GM15510 (cell line): ENCODE measurements around the gene NCOA5.

Source experiments
- POLR2A ChIP-seq: IDR thresholded peaks from 3 replicates; pipeline ENCODE4 v1.6.1; 2011; ENCODE audit warnings: borderline replicate concordance; ENCODE audit not compliant: insufficient read length; ENCODE audit errors: extremely low read depth

The NCOA5 gene

DNA sequence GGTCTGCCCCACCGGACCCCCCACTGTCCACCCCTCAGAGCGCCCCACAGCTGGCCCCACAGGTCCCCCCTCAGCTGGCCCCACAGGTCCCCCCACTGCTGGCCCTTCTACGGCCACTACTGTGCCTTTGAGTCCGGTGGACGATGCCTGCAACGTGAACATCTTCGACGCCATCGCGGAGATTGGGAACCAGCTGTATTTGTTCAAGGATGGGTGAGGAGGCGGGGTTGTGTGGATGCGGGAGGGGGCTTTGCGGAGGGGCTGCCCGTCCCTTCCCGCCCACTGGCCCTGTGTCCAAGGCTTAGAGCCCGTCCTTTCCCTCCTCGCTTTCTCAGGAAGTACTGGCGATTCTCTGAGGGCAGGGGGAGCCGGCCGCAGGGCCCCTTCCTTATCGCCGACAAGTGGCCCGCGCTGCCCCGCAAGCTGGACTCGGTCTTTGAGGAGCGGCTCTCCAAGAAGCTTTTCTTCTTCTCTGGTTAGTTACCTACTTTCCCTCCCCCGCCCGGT is 76.4 kb downstream of the NCOA5 start:
- no peak for TF ChIP-seq POLR2A

- TF ChIP-seq POLR2A, result no peak
These were observed 76.8 kb downstream of the NCOA5 start for GRCh38 chr20:46012921-46013320.

DNA sequence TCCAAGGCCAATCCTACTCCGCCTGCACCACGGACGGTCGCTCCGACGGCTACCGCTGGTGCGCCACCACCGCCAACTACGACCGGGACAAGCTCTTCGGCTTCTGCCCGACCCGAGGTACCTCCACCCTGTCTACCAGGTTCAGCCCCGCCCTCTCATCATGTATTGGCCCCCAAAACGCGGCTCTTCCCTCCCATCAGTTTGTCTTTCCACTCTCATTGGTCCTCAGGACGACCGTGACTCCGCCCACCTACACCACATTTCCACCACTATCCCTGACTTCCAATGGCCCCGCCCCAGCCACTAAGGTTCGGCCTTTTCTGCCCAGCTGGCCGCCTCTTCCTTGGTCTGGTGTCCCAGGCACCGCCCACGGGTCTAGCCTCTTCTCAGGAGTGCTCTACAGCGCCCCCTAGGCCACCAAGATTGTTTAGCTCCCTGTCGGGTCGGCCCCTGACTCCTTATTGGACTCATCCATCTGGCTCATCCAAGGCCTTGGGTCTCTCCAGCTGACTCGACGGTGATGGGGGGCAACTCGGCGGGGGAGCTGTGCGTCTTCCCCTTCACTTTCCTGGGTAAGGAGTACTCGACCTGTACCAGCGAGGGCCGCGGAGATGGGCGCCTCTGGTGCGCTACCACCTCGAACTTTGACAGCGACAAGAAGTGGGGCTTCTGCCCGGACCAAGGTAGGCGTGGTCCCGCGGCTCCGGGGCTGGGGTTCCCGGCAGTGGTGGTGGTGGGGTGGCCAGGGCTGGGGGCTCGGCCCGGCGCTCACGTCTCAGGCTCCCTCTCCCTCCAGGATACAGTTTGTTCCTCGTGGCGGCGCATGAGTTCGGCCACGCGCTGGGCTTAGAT is 77.9 kb downstream of the NCOA5 start:
- TF ChIP-seq POLR2A, result no peak
